WTC11 (cell line): ENCODE results near the gene SLC20A1.

Experiments used
- CTCF ChIP-seq: fragments of 200-600 bp; IDR thresholded peaks from 2 replicates; pipeline ENCODE4 v1.8.0; 2022; ENCODE audit warnings: antibody characterized with exemption
- E2F1 ChIP-seq: sonication (generic); formaldehyde crosslinking; IDR thresholded peaks from 2 replicates; pipeline ENCODE4 v1.8.0; 2022; ENCODE audit warnings: mild to moderate bottlenecking, missing genetic modification reagents
- ELF4 ChIP-seq: sonication (generic); formaldehyde crosslinking; IDR thresholded peaks from 2 replicates; pipeline ENCODE4 v1.8.1; 2022; ENCODE audit warnings: low read depth, mild to moderate bottlenecking, moderate library complexity, missing genetic modification reagents
- MLX ChIP-seq: sonication (generic); formaldehyde crosslinking; IDR thresholded peaks from 2 replicates; pipeline ENCODE4 v1.8.1; 2023; ENCODE audit warnings: mild to moderate bottlenecking, missing genetic modification reagents, moderate library complexity
- MXD4 ChIP-seq: fragments of 250-450 bp; sonication (Bioruptor Pico); IDR thresholded peaks from 2 replicates; pipeline ENCODE4 v1.8.0; 2021; ENCODE audit warnings: mild to moderate bottlenecking, moderate library complexity, borderline replicate concordance
- MYBL2 ChIP-seq: sonication (generic); formaldehyde crosslinking; IDR thresholded peaks from 2 replicates; pipeline ENCODE4 v1.8.1; 2023; ENCODE audit warnings: mild to moderate bottlenecking, moderate library complexity, missing genetic modification reagents
- NR2C2 ChIP-seq: sonication (generic); formaldehyde crosslinking; IDR thresholded peaks from 2 replicates; pipeline ENCODE4 v1.8.0; 2022; ENCODE audit warnings: mild to moderate bottlenecking, missing genetic modification reagents
- USF2 ChIP-seq: sonication (generic); formaldehyde crosslinking; IDR thresholded peaks from 2 replicates; pipeline ENCODE4 v1.8.1; 2023; ENCODE audit warnings: mild to moderate bottlenecking, missing genetic modification reagents, moderate library complexity
- ZBTB43 ChIP-seq: sonication (generic); formaldehyde crosslinking; IDR thresholded peaks from 2 replicates; pipeline ENCODE4 v1.8.1; 2023; ENCODE audit warnings: mild to moderate bottlenecking, missing genetic modification reagents
- ZSCAN18 ChIP-seq: fragments of 250-450 bp; sonication (Bioruptor Pico); IDR thresholded peaks from 2 replicates; pipeline ENCODE4 v2.1.2; 2022; ENCODE audit warnings: mild to moderate bottlenecking, moderate library complexity

GRCh38 chr2:112682101-112682500, 36.4 kb downstream of the SLC20A1 start:
- TF ChIP-seq CTCF (no peak), ELF4 (CRISPR knock-in tag) (no peak), MYBL2 (CRISPR knock-in tag) (no peak), ZSCAN18 (no peak), MXD4 (no peak), MLX (CRISPR knock-in tag) (no peak), USF2 (CRISPR knock-in tag) (no peak), NR2C2 (CRISPR knock-in tag) (no peak), ZBTB43 (CRISPR knock-in tag) (no peak), E2F1 (CRISPR knock-in tag) (no peak)
